HG02678 (cell line): ENCODE results near the gene P4HB.
A peak's percentile ranks its signal among the peaks of the same experiment; 100 is the strongest.

Experiments
- ATAC-seq: cut with Tn5 transposase; IDR thresholded peaks from one replicate; pipeline ENCODE4 v1.9.1; 2021; ENCODE audit warnings: mild to moderate bottlenecking, moderate library complexity; ENCODE audit not compliant: unreplicated experiment

Gene P4HB

DNA sequence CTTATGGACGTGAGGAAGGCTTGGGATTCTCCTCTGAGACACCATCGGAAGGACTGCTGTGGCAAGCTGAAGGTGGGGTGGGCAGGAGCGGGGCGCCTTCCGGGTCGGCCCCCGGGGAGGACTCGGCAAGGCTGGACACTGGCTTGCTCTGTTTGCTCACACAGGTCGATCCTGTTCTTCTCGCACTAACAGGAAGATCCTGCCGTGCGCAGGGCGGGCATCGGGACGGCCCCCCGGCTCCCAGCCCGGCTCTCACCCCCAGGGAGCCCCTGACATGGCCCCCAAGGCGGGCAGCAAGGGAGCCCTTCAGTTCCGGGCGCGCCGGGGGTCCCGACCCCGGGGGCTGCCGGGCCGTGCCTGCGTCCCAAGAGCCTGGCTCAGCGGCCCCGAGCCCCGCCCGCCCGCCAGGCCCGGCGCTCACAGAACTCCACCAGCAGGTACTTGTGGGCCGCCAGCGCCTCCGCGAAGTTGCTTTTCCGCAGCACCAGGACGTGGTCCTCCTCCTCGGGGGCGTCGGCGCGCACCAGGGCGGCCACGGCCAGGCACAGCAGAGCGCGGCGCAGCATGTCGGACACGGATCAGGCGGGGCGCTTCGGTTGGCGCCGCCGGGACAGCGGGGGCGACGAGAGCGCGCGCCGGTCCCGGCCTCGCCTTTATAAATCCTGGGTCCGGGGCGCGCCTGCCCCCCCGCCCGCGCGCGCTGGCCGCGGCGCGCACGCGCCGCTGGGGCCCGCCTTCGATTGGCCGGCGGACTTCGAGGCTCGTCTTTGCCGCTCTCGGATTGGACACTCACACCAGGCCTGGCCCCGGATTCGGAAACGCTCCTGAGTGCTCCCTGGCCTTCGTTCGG, at the start of gene P4HB:
P4HB (minus strand) TSS at position 630 of the 850 bp plus-strand sequence; CDS start at position 566, 64 bp downstream.
- ATAC-seq, result peak; percentile 76

- no peak for ATAC-seq
Measured at GRCh38 chr17:81909231-81909630, 48.9 kb upstream of the P4HB start.

DNA sequence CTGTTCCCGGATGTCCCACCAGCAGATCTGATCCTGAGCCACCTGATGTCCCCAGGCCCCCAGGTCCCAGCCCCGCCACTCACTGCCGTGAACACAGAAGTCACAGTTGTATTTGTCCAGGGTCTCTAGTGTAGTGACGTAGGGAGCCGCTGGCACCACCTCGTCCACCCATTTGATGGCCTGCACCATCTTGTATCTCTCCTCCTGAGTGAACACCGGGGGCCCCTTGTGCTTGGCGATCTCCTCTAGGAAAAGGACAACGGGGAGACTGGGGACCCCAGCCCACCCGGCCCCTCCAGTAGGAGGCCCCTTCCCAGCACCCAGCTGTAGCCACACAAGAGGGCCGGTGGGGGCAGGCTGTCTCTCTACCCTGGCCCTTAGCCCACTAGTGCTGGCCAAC, 48.5 kb upstream of the P4HB start:
- no peak for ATAC-seq

- no peak for ATAC-seq
Measured at GRCh38 chr17:81907219-81908145, 47.1 kb upstream of the P4HB start.

DNA sequence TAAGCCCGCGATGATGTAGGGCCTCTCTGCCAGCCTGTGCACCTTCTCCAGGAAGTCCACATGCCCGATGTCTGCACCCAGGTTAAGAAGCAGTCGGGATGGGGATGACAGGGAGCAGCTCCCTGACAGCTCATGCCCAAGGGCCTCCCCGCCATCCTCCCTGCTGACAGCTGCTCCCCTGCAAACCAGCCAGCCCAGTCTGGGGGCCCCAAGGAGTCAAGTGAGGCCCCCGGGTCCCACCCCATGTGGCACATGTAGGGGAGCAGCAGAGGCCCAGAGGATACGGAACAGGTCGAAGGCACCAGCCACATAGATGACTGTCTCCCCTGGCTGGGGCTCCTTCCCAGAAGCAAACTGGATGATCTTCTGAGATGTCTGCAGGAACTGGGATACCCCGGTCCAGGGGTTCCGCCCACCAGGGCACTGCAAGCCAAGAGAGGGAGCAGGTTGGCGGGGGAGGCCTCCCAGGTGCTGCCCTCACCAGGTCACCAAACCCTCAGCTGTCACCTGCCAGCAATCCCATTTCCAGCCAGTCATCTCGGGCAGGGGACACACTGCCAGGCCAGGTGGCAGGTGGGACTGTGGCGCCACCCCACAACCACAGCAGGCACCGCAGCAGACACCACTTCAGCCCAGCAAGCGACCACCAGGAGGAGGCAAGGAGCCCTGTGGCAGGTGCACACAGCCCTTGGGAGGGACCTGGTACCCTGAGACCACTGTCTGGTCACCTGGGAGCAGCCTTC, 46.3 kb upstream of the P4HB start:
- ATAC-seq, result no peak

DNA sequence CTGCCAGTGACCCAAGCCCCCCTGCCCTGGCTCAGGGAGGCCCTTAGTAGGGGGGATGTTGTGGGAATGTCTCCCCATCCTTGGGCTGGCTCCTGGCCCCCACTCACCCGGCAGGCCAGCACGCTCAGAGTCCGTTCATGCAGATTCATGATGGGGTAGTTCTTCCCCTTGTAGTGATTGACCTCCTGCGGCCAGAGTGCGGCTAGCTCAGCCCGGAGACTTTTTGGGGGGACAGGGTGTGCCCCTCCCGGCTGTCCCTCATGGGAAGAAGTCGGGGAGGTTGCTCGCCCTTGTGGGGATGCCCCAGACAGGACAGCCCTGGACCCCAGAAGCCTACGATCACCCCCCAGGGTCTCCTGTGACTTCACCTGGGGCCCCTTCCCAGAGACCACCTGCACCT, 45.7 kb upstream of the P4HB start:
- no peak for ATAC-seq

DNA sequence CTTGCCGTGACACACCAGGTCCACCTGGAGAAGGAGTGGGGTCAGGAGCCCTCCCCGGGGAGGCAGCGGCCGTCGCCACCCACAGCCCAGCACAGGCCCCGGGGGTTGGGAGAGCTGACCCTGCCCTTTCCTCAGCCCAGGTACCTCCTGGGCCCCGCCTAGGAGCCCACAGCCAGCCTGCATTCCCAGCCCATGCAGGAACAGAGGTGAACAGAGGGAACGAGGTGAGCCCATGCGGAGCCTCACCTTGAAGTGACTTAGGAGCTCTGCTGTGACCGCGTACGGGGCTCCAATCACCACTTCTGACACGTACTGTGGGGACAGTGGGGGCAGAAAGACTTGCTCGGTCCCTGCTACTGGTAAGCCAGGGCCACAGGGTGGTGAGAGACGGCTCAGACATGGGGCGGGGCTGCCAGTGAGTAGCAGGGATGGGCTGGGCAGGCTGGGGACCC, 45.1 kb upstream of the P4HB start:
- ATAC-seq, result no peak

DNA sequence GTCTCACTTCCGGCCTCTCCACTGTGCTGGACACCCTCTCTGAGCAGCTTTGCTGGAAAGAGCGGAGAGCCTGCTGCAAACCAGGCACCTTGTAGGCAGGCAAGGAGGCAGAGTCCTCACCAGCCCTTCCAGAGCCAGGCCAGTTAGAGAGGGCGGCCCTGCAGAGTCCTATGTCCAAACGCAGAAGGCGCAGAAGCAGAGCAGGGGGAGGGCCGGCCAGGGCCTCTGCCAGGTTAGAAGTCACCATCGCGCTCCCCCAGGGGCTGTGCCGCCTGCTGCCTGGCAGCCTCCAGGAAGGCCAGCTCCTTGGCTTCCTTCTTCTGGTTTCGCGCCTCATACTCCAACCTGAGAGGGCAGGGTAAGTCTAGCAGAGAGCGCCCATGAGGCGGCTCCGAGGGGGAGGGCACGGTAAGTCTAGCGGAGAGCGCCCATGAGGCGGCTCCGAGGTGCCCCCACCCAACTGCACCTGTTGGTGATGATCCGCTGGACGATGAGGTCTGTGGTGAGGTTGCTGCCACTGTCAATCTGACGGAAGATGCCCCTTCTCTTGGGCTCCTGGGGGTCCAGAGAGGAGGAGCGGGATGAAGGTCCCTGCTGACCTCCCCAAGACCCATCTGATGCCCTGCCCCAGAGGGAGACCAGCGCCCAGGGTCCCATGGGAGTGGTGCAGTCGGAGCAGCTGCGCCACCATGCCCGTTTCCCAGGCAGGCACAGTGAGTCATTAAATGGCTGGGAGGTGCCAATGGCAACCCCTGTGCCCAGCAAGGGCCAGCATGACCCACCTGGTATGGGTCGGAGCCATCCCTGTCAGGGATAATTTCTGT, 44.5 kb upstream of the P4HB start:
- no peak for ATAC-seq

- no peak for ATAC-seq
Measured at GRCh38 chr17:81903896-81904599, 43.7 kb upstream of the P4HB start.

DNA sequence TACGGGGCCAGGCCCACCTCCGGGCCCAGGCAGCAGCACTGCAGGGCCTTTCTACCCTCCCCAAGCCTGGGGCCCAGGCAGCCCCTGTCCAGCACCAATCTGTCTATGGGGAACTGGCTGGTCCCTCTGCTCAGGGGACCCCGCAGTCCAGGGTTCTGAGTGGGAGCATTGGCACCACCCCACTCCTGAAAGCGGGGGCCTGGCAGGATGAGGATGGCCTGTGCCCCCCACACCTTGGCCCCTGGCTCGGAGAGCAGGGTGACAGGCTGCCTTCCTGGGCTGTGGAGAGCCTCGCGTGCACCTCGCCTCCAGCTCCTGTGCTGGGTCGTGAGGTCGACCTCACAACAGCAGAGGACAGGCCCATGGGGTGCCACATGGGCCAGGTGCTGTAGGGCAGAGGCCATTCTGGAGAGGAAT, 43.1 kb upstream of the P4HB start:
- ATAC-seq, result no peak

GRCh38 chr17:81902653-81903414, 42.5 kb upstream of the P4HB start:
- no peak for ATAC-seq

GRCh38 chr17:81902023-81902652, 41.8 kb upstream of the P4HB start, which contains the start of gene NPB:
TSS of gene NPB (plus strand) at chr17:81902238. CDS start at chr17:81902278, 40 bp downstream.
- no peak for ATAC-seq

DNA sequence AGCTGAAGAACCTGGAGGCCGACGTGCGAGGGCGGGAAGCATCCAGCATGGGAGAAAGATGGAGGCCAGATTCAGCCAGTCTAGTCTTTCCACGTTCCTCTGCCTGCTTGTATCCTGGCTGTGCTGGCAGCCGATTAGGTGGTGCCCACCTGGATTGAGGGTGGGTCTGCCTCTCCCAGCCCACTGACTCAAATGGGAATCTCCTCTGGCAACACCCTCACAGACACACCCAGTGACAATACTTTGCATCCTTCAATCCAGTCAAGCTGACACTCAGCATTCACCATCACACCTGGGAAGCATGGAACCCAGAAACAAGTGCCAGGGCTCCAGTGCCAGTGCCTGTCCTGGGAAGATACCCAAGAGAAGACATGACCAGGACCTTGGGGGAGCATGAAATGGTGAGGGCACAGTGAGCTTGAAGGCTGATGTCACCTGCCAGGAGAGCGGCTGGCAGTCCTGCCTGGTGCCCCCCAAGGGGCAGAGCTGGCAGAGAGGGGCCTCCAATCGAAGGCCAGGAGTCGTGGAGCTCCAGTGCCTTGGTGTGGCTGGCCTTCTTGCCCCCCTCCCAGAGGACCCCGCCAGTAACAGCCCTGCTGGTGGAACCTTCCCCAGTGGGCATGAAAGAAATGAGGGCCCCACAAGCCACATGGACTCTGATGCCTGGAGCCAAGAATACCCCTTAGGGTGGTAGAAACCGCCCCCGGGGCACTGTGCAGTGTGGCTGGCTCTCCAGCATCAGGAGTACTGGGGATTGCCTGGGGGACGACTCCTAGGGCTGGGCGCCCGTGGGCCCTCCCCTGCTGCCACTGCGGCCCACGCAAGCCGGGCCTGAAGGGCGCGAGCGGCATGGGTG, 41.1 kb upstream of the P4HB start:
- ATAC-seq, result no peak

DNA sequence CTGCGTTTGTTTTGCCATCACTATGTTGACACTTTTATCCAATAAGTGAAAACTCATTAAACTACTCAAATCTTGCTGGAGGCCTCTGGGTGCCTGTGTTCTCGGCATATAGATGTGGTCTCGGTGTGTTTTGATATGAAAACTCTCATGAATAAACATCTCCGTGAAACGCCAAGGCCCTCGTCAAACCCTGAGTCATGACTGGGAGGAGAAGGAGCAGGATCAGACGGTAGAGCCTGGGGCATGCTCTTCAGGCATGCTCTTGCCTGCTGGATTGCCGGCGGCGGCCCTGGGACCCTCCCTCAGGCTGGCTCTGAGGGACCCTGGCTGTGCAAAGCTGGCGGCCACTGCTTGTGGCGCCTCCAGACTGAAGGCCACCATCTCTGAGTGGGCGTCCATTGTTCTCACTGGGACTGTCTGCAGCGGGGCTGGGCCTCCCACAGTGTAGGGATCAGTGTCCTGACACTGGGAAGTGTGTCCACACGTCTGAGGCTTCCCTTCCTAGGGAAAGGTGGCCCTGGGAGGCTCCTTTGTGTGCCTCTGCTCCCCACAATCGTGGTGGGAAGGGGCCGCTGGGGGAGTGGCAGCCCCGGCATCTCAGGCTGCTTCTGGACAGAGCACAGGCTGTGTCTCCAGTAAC, 40.0 kb upstream of the P4HB start:
- no peak for ATAC-seq

- no peak for ATAC-seq
Measured at GRCh38 chr17:81899514-81900166, 39.3 kb upstream of the P4HB start.

DNA sequence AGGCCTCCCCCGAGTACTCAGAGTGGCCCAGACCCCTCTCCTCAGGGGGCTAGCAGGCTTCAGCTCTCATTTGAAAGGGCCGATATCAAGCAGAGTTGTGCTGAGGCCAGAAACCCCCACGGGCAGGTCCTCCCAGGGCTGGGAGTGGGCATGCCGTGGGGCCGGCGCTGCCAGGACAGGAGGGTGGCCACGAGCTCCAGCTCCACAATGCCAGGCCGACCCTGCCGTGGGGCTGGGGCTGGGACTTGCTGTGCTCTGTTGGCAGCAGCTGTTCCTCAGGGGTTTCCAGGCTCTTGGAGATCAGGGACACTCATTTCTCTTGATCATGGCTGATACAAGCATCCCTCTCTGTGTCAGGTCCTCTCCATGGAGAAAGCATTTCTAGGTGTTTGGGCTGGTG, 38.5 kb upstream of the P4HB start:
- ATAC-seq, result no peak
